GM21390 (cell line): ENCODE data around the gene RAD51.
"Not testable (repeated sequence)": the region's sequence is repeated elsewhere in the genome, so short reads cannot be mapped to it uniquely, and the experiment has no call there.

Source experiments
- ATAC-seq: cut with Tn5 transposase; IDR thresholded peaks from one replicate; pipeline ENCODE4 v1.9.1; 2021; ENCODE audit not compliant: unreplicated experiment

RAD51 gene

DNA sequence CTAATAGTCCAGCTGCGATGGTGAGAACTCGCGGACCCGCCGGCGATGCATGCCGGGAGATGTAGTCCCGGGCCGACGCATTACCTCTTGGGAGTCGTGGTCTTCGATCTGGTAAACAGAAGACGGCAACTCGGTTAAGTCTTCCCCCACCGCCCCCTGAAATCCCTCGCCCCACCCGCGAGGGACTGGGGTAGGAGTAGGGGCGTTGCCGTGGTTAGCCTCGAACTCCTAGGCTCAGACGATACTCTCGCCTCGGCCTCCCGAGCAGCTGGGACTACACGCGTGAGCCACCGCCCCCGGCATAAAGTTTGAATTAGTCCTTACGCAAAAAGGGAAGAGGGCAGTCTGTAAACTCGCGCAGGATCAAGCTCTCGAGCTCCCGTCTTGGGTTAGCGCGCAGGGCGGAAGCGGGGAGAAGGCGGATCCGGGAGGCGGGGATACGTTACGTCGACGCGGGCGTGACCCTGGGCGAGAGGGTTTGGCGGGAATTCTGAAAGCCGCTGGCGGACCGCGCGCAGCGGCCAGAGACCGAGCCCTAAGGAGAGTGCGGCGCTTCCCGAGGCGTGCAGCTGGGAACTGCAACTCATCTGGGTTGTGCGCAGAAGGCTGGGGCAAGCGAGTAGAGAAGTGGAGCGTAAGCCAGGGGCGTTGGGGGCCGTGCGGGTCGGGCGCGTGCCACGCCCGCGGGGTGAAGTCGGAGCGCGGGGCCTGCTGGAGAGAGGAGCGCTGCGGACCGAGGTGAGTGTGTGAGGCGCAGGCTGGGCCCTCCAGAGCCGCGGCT, at the start of gene RAD51:
TSS of gene RAD51 (plus strand) at position 487 of the 781 bp plus-strand sequence. CDS start 3,585 bp downstream, outside the sequence.
- ATAC-seq: peak; percentile 83

DNA sequence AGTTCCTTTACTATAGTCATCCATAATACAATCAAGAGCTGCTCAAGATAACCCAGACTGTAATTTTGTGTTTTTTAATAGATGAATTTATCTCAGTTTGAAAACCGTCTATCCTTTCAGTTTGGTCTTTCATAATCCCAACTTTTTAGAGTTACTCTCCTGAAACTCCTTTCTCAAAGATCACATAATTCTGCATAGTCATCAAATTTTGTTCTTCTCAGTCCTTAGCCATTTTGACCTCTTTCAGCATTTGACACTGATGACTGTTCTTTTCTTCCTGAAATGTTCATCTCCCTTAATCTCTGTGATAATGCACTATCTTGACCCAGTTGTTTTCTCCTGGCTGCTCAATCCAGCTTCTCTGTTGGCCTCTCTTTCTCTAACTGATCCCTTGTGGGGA, 47.5 kb upstream of the RAD51 start:
- no peak for ATAC-seq

DNA sequence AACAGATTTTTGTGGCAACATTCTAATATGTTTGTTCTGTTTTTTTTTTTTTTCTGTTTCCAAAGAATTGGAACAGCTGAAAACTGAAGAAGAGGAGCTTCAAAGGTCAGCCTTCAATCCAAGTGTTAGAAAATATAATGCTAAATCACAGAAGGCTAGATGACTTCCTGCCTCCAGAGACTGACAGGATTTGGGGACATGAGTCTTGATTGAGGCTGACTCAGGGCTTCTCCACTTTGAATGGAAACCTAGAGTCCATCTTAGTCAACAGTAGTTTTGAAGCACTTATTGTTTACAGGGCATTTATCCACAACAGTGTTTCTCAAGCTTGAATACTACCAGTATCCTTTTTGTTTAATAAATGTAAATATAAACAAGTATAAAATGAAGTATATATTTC, 44.5 kb upstream of the RAD51 start:
- no peak for ATAC-seq

DNA sequence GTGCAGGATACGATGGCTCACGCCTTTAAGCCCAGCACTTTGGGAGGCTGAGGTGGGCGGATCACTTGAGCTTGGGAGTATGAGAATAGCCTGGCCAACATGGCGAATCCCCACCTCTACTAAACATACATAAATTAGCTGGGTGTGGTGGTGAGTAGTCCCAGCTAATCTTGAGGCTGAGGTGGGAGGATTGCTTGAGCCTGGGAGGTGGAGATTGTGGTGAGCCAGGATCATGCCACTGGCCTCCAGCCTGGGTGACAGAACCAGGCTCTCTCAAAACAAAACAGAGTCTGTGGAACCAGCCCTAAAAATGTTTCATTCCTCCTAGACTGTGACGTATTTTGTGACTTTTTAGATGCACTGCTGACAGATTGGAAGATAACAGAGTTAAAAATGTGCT, 34.3 kb upstream of the RAD51 start:
- ATAC-seq: no peak

DNA sequence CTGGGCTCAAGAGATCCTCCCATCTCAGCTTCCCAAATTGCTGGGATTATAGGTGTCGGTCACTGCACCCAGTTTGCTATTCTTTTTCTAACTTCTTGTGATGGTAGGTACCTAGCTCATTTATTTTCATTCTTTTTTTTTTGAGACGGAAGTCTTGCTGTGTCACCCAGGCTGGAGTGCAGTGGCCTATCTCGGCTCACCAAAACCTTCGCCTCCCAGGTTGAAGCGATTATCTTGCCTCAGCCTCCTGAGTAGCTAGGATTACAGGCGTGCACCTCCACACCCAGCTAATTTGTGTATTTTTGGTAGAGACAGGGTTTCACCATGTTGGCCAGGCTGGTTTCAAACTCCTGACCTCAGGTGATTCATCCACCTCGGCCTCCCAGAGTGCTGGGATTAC, 30.1 kb upstream of the RAD51 start:
- no peak for ATAC-seq

DNA sequence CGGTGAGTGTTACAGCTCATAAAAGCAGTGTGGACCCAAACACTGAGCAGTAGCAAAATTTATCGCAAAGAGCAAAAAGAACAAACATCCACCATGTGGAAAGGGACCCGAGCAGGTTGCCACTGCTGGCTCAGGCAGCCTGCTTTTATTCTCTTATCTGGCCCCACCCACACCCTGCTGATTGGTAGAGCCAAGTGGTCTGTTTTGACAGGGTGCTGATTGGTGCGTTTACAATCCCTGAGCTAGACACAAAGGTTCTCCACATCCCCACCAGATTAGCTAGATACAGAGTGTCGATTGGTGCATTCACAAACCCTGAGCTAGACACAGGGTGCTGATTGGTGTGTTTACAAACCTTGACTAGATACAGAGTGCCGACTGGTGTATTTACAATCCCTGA, 18.7 kb upstream of the RAD51 start:
- not testable (repeated sequence) for ATAC-seq

DNA sequence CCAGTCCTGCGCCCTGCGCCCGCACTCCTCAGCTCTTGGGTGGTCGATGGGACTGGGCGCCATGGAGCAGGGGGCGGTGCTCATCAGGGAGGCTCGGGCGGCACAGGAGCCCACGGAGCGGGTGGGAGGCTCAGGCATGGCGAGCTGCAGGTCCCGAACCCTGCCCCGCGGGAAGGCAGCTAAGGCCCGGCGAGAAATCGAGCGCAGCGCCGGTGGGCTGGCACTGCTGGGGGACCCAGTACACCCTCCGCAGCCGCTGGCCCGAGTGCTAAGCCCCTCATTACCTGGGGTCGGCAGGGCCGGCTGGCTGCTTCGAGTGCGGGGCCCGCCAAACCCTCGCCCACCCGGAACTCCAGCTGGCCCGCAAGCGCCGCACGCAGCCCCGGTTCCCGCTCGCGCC, 18.1 kb upstream of the RAD51 start:
- not testable (repeated sequence) for ATAC-seq

DNA sequence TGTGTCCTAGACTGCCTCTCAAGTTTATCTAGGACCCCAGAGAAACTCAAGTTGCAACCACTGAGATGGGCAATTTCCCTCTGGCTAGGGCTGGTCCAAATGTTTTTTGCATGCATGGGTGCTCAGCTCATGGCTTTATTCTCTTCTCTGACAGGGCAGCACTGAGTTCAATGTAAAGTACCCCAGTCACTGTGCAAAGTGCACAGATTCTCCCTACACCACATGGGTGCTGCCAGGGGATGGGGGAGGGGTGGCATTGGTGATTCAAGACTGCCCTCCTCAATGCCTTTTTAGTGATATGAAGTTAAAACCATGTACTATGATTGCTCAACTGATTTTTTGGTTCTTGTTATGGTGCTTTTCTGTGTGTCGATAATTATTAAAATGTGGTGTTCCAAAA, 14.8 kb upstream of the RAD51 start:
- no peak for ATAC-seq

DNA sequence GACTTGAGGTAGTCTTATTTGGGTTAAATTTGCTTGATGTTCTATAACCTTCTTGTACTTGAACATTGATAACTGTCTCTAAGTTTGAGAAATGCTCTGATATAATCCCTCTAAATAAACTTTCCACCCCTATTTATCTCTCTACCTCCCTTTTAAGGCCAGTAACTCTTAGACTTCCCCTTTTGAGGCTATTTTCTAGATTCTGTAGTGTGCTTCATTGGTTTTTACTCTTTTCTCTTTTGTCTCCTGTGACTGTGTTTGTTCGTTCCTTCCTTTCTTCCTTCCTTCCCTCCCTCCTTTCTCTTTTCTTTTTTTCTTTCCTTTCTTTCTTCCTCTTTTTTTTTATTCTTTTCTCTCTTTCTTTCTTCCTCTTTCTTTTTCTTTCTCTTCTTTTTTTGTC, 14.0 kb upstream of the RAD51 start:
- ATAC-seq: not testable (repeated sequence)

DNA sequence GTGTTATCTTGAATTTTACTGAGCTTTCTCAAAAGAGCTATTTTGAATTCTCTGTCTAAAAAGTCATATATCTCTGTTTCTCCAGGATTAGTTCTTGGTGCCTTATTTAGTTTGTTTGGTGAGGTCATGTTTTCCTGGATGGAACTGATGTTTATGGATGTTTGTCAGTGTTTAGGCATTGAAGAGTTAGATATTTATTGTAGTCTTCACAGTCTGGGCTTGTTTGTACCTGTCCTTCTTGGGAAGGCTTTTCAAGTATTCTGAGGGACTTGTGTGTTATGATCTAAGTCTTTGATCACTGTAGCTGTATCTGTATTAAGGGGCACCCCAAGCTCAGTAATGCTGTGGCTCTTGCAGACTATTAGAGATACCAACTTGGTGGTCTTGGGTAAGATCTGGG, 10.6 kb upstream of the RAD51 start:
- ATAC-seq: no peak

DNA sequence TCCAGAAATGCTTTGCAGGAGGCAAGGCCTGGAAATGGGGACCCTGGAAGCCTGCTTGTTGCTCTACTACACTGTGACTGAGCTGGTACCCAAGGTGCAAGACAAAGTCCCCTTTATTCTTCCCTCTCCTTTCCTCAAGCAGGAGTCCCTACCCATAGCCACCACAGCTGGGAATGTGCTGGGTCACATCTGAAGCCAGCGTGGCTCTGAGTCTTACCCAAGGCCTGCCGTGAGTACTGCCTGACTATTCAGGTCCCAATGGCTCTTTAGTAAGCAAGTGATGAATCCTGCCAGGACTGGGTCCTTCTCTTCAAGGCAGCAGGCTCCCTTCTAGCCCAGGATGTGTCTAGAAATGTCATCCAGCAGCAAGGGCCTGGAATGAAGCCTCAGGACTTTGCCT, 9.6 kb upstream of the RAD51 start:
- ATAC-seq: no peak

DNA sequence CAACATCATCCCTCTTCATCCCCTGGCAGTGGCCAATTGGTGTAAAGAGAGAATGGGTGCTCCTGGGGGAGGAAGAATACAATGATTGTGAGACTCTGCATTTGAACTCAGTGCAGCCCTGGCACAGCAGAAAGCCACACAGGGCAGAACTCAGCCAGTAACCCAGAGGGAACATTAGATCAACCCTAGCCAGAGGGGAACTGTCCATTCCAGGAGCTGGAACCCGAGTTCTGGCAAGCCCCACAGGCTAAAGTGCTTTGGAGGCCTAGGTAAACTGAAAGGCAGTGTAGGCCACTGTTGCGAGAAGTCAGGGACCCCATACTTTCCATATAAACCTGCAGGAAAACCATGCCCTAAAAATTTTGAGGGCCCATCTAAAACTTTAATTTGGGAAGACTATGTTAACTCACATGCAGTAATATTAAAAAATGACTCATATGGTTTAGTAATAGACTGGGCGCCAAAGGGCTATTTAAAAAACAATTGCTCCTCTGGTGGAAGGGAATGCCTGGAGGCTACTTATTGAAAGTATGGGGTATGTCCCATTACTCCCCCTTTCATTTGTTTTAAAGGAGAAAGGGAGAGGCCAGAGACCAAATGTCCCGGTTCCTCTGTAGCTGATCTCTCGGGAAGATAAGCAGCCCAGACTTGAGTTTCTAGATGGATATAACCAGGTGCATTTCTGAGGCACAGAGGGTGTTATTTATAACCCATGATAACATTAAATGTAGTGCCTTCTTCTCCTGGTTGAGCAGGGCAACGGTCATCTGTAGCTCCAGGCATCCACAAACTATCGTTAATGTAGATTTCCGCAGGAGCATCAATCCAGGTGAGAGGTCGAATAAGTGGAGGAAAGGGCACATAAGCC, 5.8 kb upstream of the RAD51 start:
- no peak for ATAC-seq

DNA sequence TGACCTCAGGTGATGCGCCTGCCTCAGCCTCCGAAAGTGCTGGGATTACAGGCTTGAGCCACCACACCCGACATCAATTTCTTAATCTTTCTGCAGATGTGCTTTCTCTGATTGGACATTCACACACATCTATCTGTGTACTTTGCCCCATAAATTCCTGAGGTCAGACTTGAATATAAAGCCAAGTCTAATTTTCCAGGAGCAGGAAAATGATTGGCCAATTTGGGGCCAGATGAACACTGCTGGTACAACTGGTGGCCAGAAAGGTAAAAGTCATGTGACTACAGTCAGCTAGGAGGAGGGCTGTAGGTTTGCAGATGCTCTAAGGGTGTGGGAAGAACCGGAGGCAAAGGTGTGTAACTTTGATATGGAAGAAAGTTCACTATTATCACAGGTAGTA, 3.2 kb upstream of the RAD51 start:
- no peak for ATAC-seq

DNA sequence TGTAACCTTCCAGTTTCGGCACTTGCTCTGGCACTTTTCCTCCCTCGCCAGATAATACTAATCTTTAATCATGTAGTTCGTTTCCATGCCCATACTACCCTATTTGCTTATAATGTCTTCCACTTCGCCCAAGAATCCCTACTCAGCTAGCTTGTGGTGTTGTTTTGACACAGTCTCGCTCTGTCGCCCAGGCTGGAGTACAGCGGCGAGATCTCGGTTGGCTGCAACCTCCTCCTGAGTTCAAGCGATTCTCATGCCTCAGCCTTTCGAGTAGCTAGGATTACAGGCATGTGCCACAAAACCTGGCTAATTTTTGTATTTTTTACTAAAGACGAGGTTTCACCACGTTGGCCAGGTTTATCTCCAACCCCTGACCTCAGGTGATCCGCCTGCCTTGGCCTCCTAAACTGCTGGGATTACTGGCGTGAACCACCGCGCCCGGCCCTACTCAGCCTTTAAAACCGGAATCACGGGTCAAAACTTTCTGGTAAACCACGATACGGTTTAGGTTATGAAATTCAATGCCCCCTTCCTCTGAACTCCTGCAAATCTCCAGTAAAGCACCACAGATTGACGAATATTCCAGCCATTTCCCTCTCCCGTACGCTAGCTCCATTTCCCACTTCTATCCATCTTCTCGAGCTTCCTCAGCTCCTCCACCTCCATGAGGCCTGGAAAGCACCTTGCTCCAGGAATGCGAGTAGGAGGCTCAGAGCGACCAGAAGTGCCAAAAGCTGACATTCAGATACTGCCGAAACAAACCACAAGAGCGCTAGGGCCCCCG, 878 bp upstream of the RAD51 start:
- ATAC-seq: peak; percentile 13

DNA sequence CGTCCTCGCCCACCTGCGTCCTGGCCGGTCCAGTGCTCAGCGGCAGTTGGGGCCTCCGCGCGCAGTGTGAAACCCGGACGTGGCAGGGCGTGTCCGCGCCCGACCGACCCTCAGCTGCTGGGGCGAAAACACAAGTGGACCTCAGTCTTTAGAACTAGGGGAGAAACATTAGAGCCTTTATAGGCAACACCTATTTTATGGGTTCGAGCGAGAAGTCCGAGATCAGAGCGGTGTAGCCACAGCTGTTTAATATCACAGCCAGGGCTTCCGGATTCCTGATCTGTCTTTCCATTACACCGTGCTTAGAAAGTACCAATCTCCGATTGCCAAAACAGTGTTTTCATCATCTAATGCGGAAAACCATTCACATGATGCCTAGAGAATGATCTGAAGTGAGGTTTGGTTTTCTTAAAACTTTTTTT, 506 bp downstream of the RAD51 start:
- ATAC-seq: peak; percentile 31

DNA sequence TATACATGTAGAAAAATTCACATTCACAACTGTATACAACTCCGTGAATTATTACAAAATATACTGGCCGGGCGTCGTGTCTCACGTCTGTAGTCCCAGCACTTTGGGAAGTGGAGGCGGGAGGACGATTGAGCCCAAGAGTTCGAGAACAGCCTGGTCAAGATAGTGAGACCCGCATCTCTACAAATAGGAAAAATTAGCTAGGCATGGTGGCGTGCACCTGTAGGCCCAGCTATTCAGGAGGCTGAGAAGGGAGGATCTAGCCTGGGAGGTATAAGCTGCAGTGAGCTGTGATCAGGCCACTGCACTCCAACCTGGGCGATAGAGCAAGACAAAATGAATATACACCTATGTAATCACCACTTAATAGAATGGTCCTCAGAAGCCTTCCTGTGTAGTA, 1.3 kb downstream of the RAD51 start:
- no peak for ATAC-seq

DNA sequence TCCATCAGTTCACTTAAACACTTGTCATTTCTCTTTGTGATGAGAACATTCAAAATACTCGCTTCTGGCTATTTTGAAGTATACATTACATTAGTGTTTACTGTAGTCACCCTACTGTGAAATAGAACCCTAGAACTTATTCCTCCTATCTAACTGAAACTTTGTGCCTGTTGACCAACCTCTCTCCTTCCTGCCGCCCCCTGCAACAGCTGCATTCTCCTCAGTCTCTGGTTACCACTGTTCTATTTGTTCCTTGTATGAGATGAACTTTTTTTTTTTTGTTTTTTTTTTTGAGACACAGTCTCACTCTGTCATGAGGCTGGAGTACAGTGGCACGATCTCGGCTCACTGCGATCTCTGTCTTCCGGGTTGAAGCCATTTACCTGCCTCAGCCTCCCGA, 2.9 kb downstream of the RAD51 start:
- no peak for ATAC-seq

DNA sequence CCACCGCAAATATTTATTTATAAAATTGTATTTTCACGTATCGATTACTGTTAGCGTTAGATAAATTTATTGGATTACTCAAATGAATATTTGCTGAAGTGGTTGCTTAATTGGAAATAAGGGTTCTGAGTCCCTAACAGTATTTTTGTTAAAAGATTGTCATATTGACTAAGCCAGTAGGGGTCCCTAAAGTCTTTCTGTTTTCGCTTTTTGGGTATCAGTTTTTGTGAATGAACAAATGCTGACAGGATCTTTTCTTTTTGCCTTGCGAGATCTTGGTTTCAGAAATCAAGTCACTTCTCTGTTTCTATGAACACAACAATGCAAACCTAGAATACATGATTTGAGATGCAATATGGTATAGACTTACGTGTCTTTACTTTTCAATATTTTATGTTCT, 7.1 kb downstream of the RAD51 start:
- no peak for ATAC-seq

DNA sequence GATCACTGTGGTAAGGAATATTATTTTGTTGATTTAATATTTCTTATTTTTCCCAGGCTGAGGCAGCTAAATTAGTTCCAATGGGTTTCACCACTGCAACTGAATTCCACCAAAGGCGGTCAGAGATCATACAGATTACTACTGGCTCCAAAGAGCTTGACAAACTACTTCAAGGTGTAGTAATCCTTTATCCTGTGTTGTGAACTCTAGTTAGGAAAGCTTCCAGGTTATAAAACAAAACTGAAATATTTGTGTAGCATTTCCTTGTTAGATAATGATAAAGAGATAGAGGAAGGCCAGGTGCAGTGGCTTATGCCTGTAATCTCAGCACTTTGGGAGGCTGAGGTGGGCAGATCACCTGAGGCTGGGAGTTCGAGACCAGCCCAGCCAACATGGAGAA, 11.1 kb downstream of the RAD51 start:
- ATAC-seq: no peak

DNA sequence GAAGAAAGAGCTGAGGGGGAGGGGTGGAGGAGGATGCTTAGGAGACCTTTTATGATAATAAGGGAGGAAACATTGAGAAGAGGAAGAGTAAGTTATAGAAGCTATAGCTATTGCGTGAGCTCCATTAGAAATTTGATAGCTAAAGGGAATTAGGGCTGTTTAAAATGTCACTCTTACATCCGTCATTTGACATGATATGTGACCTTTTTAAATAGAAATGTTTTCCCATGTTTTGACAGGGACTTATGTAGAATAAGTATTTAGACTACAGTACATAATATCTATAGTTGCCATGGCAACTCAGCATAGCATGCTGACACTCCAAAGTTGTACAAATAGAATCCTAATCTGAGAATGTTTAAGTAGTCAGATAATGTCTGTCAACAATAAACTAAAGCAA, 19.2 kb downstream of the RAD51 start:
- no peak for ATAC-seq

DNA sequence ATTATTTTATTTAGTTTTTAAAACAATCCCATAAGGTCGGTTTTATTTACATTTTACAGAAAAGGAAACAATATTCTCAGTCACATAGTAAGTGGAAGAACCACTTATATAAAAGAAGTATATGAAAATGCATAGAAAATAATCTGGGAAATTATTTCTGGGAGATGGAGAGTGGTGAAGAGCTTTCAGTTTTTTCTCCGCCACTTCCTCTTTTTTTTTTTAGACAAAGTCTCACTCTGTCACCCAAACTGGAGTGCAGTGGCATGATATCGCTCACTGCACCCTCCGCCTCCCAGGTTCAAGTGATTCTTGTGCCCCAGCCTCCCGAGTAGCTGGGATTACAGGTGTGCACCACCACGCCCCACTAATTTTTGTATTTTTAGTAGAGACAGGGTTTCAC, 21.2 kb downstream of the RAD51 start:
- ATAC-seq: no peak
